DMS153 treated with DMSO at 0.1 percent for 48 hours (cell line): Measurements from ENCODE around the gene MSLN.
"Not testable (repeated sequence)": the region's sequence is repeated elsewhere in the genome, so short reads cannot be mapped to it uniquely, and the experiment has no call there.

ENCODE experiments used
- DNase-seq: peaks from one replicate; lab custom pipeline; 2025; ENCODE audit not compliant: unreplicated experiment; lab: John Stamatoyannopoulos, UW

Gene MSLN

GRCh38 chr16:754121-754607 is 6.4 kb upstream of the MSLN start:
- DNase-seq: not testable (repeated sequence)

GRCh38 chr16:754656-755055 is 5.9 kb upstream of the MSLN start:
- DNase-seq: no peak

GRCh38 chr16:756428-756827 is 4.1 kb upstream of the MSLN start:
- DNase-seq: no peak

GRCh38 chr16:759110-759910 is 1.2 kb upstream of the MSLN start:
- peak; percentile 8 for DNase-seq

- no peak for DNase-seq
Observed at GRCh38 chr16:760065-760464, 469 bp upstream of the MSLN start.

GRCh38 chr16:761625-762513 is 1.3 kb downstream of the MSLN start:
- DNase-seq: no peak

- no peak for DNase-seq
Observed at GRCh38 chr16:762595-763268, 2.2 kb downstream of the MSLN start.

GRCh38 chr16:763369-764183 is 3.0 kb downstream of the MSLN start:
- no peak for DNase-seq

- DNase-seq: no peak
Observed at GRCh38 chr16:764184-764750, 3.7 kb downstream of the MSLN start.

GRCh38 chr16:764848-765487 is 4.4 kb downstream of the MSLN start:
- no peak for DNase-seq

GRCh38 chr16:765488-765865 is 4.9 kb downstream of the MSLN start:
- no peak for DNase-seq

- DNase-seq: no peak
Observed at GRCh38 chr16:766008-766819, 5.7 kb downstream of the MSLN start.

- DNase-seq: no peak
Observed at GRCh38 chr16:766820-767640, 6.5 kb downstream of the MSLN start.

GRCh38 chr16:767743-768235 is 7.3 kb downstream of the MSLN start:
- DNase-seq: no peak

GRCh38 chr16:768428-768827 is 7.9 kb downstream of the MSLN start:
- DNase-seq: no peak

GRCh38 chr16:769184-769784 is 8.8 kb downstream of the MSLN start:
- DNase-seq: no peak

GRCh38 chr16:769934-770333 is 9.4 kb downstream of the MSLN start:
- no peak for DNase-seq

GRCh38 chr16:770411-770810 is 9.9 kb downstream of the MSLN start:
- DNase-seq: no peak
